Ectodermal cell (in vitro differentiated cells): ENCODE measurements around the gene SPCS1.

ENCODE experiments used
- H3K27ac ChIP-seq: 2 replicates; pipeline ENCODE4 v1.7.0; 2013; ENCODE audit warnings: mild to moderate bottlenecking, low read depth, low read length; ENCODE audit not compliant: insufficient read depth, poor library complexity, severe bottlenecking
- H3K27me3 ChIP-seq: 2 replicates; pipeline ENCODE4 v1.7.0; 2013; ENCODE audit warnings: mild to moderate bottlenecking, low read length; ENCODE audit not compliant: insufficient read depth, control insufficient read depth, poor library complexity, severe bottlenecking
- H3K36me3 ChIP-seq: one replicate; pipeline ENCODE4 v1.7.0; 2013; ENCODE audit warnings: low read length; ENCODE audit not compliant: control insufficient read depth, insufficient read depth
- H3K4me1 ChIP-seq: one replicate; pipeline ENCODE4 v1.7.0; 2013; ENCODE audit warnings: low read length; ENCODE audit not compliant: control insufficient read depth, insufficient read depth
- H3K4me3 ChIP-seq: 2 replicates; pipeline ENCODE4 v1.7.0; 2013; ENCODE audit warnings: low read depth, low read length, control low read depth; ENCODE audit not compliant: insufficient read depth
- H3K9me3 ChIP-seq: 2 replicates; pipeline ENCODE4 v1.7.0; 2013; ENCODE audit warnings: mild to moderate bottlenecking, low read length, moderate library complexity; ENCODE audit not compliant: control insufficient read depth
- WGBS, 2 experiments: methylation state at CpG; one replicate each; pipeline ENCODE4 v1.1.7; 2013; ENCODE audit warnings: missing lambda C conversion rate in 2 of 2; 5-methylcytosine and 5-hydroxymethylcytosine counted together

The SPCS1 gene

GRCh38 chr3:52712291-52713212, 6.6 kb downstream of the SPCS1 start:
- peaks cover 10% of the 10 kb centered on the region for H3K4me1 ChIP-seq
- WGBS, 2 experiments: 96% methylated on average over 17 of the region's 17 CpGs
- no peaks in the 10 kb centered on the region for H3K27me3 ChIP-seq
- no peak overlapping the region for H3K27ac ChIP-seq
- H3K36me3 ChIP-seq: peaks cover 11% of the 10 kb centered on the region
- H3K4me3 ChIP-seq: no peak overlapping the region
- H3K9me3 ChIP-seq: no peaks in the 10 kb centered on the region

GRCh38 chr3:52714335-52715302, 8.7 kb downstream of the SPCS1 start:
- H3K4me3 ChIP-seq: peak overlapping the region; percentile 14

GRCh38 chr3:52715714-52716305, 9.9 kb downstream of the SPCS1 start:
- no peak overlapping the region for H3K4me3 ChIP-seq
- H3K4me1 ChIP-seq: peaks cover 10% of the 10 kb centered on the region
- no peaks in the 10 kb centered on the region for H3K9me3 ChIP-seq
- no peak overlapping the region for H3K27ac ChIP-seq
- 96 to 97% methylated on average over 11 of the region's 11 CpGs for WGBS, 2 experiments
- H3K36me3 ChIP-seq: peaks cover 8% of the 10 kb centered on the region
- H3K27me3 ChIP-seq: no peaks in the 10 kb centered on the region

More at GRCh38 chr3:52714335-52715302, 8.7 kb downstream of the SPCS1 start:
- H3K27ac ChIP-seq: peak overlapping the region; percentile 46
- WGBS, 2 experiments: 28 to 34% methylated on average over 39 of the region's 39 CpGs
- H3K36me3 ChIP-seq: peaks cover 8% of the 10 kb centered on the region
- H3K27me3 ChIP-seq: no peaks in the 10 kb centered on the region
- peaks cover 10% of the 10 kb centered on the region for H3K4me1 ChIP-seq
- no peaks in the 10 kb centered on the region for H3K9me3 ChIP-seq

DNA sequence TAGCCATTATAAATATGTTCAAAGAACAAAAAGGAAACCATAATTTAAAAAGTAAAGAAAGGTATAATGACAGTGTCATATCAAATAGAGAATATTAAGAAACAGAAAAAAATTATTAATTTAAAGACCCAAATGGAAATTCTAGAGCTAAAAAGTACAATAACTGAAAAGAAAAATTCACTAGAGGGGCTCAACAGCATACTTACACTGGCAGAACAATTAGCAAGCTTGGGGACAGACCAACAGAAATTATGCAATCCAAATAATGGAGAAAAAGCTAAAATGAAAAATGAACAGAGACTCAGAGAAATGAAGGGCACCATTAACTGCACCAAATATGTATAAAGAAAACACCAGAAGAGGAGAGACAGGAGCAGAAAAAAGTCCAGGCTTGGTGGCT, 13.7 kb downstream of the SPCS1 start:
- H3K9me3 ChIP-seq: no peaks in the 10 kb centered on the region
- H3K27ac ChIP-seq: no peak overlapping the region
- no peaks in the 10 kb centered on the region for H3K36me3 ChIP-seq
- peaks cover 7% of the 10 kb centered on the region for H3K4me1 ChIP-seq
- H3K27me3 ChIP-seq: no peaks in the 10 kb centered on the region
- H3K4me3 ChIP-seq: no peak overlapping the region

GRCh38 chr3:52721002-52721729, 15.3 kb downstream of the SPCS1 start:
- H3K9me3 ChIP-seq: no peaks in the 10 kb centered on the region
- no peaks in the 10 kb centered on the region for H3K4me1 ChIP-seq
- no peaks in the 10 kb centered on the region for H3K27me3 ChIP-seq
- no peaks in the 10 kb centered on the region for H3K36me3 ChIP-seq
- H3K27ac ChIP-seq: no peak overlapping the region
- no peak overlapping the region for H3K4me3 ChIP-seq
- WGBS, 2 experiments: 92% methylated on average over 6 of the region's 6 CpGs

DNA sequence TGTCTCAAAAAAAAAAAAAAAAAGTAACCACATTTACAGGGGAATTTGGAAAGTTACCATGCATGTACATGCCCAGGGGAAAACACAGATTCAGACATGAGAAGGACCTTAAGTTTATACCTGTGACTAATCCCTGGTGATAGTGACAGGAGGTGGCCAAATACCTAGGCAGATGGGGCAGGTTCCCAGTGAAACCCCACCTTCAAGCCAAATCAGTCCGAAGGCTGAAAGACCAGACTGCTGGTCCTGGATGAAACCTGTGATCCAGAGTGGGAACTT, 15.8 kb downstream of the SPCS1 start:
- H3K36me3 ChIP-seq: no peaks in the 10 kb centered on the region
- H3K27me3 ChIP-seq: no peaks in the 10 kb centered on the region
- 96 to 97% methylated on average over 1 of the region's 1 CpG for WGBS, 2 experiments
- no peak overlapping the region for H3K4me3 ChIP-seq
- no peaks in the 10 kb centered on the region for H3K4me1 ChIP-seq
- no peaks in the 10 kb centered on the region for H3K9me3 ChIP-seq
- no peak overlapping the region for H3K27ac ChIP-seq

DNA sequence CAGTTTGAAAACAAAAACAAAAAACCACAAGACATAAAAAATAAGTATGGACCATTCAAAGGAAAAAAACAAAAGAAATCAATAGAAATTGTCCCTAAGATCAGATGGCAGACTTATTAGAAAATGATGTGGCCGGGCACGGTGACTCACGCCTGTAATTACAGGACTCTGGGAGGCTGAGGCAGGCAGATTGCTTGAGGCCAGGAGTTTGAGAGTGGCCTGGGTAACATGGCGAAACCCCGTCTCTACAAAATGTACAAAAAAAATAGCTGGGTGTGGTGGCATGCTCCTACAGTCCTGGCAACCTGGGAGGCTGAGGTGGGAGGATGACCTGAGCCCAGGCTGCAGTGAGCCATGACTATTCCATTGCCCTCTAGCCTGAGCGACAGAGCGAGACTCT, 16.6 kb downstream of the SPCS1 start:
- Histone ChIP-seq H3K27ac (no peak overlapping the region), H3K4me1 (no peaks in the 10 kb centered on the region), H3K4me3 (no peak overlapping the region), H3K27me3 (no peaks in the 10 kb centered on the region), H3K9me3 (no peaks in the 10 kb centered on the region), H3K36me3 (no peaks in the 10 kb centered on the region)
- 93 to 94% methylated on average over 7 of the region's 7 CpGs for WGBS, 2 experiments

GRCh38 chr3:52723935-52724334, 18.0 kb downstream of the SPCS1 start:
- H3K9me3 ChIP-seq: no peaks in the 10 kb centered on the region
- H3K27me3 ChIP-seq: no peaks in the 10 kb centered on the region
- no peaks in the 10 kb centered on the region for H3K4me1 ChIP-seq
- H3K36me3 ChIP-seq: peaks cover 7% of the 10 kb centered on the region
- WGBS, 2 experiments: 91 to 93% methylated on average over 5 of the region's 5 CpGs
- H3K4me3 ChIP-seq: no peak overlapping the region
- H3K27ac ChIP-seq: no peak overlapping the region

DNA sequence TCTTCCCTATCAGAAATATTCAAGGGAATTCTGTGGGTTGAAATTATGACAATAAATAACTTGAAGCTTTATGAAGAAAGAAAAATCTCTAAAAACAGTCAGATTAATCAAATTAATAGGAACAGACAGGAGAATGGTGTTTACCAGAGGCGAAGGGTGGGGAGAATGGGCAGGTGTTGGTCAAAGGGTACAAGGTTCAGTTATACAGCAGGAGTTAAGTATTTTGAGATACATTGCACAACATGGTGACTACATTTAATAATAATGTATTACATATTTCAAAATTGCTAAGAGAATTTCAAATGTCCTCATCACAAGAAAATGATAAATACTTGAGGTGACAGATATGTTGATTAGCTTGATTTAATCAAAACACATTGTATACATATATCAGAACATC, 18.6 kb downstream of the SPCS1 start:
- Histone ChIP-seq H3K4me3 (no peak overlapping the region), H3K27me3 (no peaks in the 10 kb centered on the region), H3K4me1 (no peaks in the 10 kb centered on the region), H3K9me3 (no peaks in the 10 kb centered on the region), H3K36me3 (peaks cover 7% of the 10 kb centered on the region), H3K27ac (no peak overlapping the region)
- WGBS, 2 experiments: 100% methylated on average over 1 of the region's 1 CpG
